HL-60 (cell line): ENCODE measurements around the gene RBPJ.

Experiments
- CTCF ChIP-seq: IDR thresholded peaks from one replicate; pipeline ENCODE4 v1.5.1; 2011; ENCODE audit warnings: low read length, control low read depth, inconsistent platforms; ENCODE audit not compliant: insufficient read depth
- POLR2AphosphoS5 ChIP-seq: IDR thresholded peaks from 2 replicates; pipeline ENCODE4 v1.6.1; 2012; ENCODE audit warnings: low read depth
- REST ChIP-seq: IDR thresholded peaks from 2 replicates; pipeline ENCODE4 v1.6.1; 2012; ENCODE audit warnings: low read depth; ENCODE audit not compliant: insufficient replicate concordance

GRCh38 chr4:26372076-26372475, 51.3 kb downstream of the RBPJ start:
- TF ChIP-seq CTCF = no peak
- TF ChIP-seq POLR2AphosphoS5 = no peak
- no peak for TF ChIP-seq REST
